GM21576 (cell line): Measurements from ENCODE around the gene CAVIN2.

Source experiments
- ATAC-seq: cut with Tn5 transposase; IDR thresholded peaks from one replicate; pipeline ENCODE4 v1.9.1; 2021; ENCODE audit warnings: mild to moderate bottlenecking, moderate library complexity; ENCODE audit not compliant: unreplicated experiment

Gene CAVIN2

DNA sequence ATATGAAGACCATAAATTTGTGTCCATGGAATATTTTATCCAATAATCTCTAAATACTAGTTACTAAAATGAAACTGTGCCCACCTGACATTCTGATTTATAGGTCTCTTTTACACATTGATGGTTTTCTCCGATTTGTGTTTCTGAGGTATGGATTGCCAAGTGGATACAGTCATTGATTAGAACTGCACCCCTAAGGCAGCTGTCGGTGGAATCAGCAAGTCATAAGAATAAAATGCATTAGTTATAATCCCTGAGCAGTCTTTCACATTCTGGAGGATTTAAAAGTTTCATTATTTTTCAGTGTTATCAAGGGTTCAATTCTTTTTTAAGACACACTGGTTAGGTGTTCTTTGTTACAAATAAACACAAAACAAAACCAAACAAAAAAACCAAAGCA is 6.0 kb downstream of the CAVIN2 start:
- no peak for ATAC-seq

DNA sequence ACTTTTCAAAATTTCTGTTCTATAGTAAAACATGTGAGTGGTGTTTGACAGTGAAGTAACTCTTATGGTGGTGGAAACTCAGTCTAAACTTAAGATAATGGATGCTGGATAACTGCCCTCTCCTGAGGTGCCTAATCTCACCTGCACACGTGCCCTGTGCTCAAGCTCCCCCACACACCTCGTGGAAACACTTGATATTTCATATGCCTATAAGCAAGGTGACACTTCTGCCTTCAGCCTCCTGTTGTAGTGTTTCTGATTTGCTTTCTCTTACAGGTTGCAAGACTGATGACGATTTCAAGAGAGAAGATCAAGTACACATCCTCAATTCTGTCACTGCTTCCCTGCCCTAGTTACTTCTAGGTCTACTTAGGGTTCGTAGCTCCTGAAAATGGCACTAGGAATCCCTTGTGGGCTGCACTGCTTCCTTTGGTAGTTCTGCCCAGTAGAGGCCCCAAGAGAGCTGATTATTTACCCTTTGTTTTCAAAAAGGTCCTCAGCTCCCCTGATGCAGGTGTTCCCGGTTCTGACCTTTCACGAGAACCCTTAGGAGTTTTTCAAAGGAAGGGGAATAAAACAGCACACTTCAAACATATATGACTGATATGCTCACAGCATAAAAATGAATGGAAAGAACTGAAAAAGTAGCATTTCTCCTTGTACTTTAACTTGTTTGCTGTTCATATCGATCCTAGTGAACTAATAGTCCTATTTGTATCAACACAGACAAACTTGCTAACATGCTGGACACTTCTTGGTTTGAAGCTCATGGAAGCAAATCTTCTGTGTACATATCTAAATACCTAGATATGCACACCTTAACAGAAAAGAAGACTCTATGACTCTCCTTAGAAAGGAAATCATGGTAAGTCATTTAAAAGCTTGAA is 6.7 kb downstream of the CAVIN2 start:
- no peak for ATAC-seq

DNA sequence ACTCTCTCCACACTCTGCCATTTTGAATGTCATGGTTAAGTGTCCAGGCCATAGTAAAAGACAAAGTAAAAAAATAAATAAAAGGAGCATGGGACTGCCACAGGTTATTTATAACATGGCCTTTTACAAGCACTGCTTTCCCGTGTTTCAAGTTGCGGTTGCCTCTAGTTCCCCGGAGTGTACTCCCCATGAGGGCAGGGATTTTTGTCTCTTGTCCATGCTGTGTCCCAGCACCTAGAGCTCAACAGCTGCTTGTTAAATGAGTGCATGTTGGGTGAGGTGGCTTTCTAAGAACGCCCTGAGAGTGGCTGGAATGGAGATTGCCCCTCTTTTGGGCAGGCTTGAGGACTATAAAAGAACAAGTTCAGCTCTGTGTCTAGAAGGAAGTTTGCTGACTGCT is 8.4 kb downstream of the CAVIN2 start:
- no peak for ATAC-seq

DNA sequence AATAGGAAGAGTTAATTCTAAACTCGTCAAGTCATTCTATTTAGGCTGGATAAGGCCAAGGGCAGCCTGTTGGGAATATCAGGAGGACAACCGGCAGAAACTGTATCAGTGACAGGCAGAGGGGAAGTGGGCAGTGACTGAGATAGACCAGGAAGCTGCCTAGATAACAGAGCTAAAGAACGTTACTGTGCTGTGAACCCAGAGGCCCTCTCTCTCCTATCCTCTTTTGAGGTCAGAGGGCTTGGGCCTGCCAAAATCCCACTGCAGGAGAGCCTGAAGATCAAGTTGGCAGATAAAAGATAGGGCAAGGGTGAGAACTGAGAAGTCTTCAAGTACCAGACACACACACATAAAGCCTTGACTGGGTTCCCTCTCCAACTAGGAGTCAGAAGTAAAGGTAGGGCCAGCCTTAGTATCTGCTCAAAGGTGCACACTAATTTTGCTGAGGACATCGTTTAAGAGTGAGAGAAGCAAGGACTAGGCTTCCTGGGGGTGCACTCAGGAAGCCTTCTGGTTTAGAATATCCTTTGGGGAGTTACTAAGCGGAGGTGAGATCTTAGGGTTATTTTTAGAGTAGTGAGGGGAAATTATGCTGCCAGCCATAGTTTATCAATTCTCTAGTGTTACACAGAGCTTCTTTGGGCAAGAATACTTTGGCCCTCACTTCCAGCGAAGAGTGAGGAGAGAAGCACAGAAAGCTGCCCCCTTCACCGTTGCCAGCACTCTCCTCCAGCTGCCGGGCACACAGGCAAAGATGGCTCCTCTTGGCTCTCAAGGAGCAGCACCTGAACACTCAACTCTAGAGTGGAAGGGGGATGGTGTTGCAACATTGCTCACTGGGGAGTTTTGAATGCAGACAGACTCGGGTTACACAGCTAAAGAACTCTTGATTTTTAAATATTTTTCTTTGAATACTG is 9.8 kb downstream of the CAVIN2 start:
- no peak for ATAC-seq

DNA sequence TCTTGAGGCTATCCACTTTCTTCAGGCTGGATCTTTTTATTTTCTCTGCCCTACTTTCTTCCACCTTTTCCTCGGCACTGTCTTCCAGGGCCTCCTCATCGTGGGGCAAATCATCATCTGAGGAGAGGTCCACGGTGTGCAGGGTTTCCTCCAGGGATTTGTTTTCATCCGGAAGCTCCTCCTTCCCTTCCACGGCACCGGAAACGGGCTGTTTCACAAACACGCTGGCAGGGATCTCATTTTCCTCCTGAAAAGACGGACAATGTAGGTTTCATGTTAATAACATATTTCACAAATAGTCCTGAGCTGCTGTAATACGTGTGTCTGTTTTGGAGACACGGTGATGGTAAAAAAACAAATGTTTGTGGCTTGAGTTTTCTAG is 10.4 kb downstream of the CAVIN2 start:
- no peak for ATAC-seq

DNA sequence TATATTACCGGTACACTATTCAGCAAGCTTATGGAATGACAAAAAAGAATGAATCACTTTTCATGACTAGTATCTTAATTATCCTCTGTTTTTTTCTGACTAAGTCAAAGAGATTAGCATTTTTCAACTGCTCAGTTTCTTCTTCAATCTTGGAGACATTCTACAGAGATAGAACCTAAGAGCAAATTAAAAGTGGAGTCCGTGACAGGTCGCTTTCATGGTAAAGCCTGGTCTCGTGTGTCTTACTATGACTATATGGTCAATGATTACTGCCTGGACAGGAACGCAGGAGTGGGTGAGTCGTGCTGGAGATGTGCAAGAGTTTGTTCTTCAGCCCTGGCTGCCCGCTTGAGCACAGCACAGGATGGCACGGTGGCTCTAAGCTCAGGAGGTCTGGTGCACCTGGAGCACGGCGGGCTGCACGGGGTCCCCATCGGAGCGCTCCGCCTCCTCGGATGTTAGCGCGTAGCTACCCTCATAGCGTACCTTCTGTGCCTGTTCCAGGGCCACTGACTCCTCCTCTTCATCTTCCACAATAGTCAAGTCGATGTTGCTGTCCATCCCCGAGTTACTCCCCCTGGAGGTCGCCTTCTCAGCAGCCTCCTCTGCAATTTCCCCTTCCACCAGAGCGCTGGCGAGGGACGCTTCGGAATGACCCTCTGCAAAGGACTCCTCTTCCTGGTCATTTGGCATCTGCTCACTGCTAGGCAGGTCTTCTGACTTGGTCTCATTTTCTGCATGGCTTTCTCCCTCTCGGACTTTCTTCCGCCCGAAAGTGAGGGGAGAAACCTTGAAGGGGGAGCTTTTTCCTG is 11.1 kb downstream of the CAVIN2 start:
- ATAC-seq, result no peak

DNA sequence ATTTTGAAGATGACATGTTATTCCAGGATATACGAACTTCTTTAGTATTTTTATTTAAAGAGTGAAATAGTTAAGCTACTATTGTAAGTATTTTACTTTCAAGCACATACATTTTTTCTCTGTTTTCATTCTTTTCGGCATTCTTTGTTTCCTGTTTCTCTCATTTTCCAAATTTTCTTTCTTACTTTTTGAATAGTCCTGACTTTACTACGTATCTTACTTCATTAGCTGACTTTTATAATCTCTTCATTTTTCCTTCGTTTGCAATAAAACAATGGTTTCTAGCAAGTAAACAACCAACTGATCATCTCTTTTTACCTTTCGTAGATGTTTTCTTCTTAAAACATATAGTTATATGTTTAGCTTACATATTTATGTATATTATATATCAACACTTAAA is 11.8 kb downstream of the CAVIN2 start:
- no peak for ATAC-seq

DNA sequence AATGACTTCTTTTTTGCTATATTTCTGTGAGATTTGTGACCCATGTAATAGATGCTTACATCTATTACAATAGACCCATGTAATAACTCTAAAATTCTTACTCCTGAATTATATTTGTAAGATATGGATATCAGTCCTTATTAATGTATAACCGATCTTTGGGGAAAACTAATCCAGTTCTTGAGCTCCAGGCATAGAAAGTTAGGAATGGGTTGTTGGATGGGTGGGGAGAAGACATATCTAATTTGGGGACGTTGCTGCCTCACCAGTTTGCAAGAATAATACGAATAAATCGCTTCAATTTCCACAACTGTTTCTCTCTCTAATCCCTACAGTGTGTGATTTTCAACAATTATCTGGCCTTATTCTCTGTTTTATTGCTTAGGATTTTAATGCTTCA is 13.5 kb downstream of the CAVIN2 start:
- no peak for ATAC-seq

DNA sequence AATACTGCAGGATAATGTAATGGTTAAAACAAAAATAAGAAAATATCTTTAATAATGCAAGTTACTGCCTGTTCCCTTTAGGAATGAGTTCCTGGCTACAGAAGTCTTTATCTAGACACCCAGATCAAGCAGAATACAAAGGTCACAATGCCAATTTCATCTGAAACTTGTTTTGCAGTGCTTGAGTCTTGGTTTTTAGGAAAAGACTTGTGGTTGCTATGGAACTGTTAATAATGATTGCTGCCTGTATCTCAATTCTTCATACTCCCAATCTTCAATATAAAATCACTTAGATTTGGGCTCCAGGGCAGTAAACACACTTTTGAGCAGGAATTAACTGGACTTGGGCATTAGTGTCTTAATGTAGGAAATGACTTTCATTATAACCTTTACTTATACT is 14.2 kb downstream of the CAVIN2 start:
- ATAC-seq, result no peak

DNA sequence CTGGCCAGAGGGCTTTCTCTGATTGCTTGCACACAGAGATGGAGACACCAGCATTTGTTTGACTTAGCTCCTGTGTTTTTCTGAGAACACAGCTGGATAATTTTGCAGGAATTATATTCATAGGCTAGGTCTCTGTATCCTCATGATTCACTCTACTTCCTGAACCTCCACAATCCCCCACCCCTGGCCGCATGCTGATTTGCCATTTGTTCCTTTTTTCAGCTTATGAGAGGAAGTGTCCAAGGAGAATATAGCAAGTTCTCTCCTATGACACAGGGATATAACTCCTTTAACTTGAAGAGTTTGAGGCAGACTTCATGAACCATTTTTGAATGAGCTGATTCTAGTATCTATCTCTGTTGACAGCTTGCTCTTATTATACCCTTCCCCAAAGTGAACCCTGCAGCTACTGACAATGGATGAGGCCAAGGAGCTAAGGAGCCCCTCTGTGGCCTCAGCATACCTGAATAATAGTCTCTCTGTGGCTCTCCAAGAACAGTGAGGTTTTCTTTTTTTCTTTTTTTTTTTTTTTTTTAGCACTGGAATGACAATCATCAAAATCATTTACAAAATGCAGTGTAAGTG is 15.4 kb downstream of the CAVIN2 start:
- no peak for ATAC-seq

DNA sequence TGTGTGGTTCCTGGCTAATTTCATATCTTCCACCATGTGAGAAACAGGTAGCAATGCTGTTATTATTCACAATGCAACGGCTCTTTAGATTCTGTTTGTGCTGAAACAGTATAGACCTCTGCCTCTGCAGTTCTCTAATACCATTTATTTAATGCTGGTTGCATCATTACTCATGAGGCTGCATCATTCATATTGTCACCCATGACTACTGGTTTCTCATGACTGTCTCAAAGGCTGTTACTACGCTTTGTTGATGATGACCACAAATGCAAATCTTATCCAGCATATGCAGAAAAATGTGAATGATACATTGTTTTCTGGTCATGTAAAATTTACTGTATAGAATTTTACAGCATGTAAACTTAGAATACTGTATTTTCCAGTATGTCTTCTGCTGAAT is 22.5 kb downstream of the CAVIN2 start:
- ATAC-seq, result no peak

DNA sequence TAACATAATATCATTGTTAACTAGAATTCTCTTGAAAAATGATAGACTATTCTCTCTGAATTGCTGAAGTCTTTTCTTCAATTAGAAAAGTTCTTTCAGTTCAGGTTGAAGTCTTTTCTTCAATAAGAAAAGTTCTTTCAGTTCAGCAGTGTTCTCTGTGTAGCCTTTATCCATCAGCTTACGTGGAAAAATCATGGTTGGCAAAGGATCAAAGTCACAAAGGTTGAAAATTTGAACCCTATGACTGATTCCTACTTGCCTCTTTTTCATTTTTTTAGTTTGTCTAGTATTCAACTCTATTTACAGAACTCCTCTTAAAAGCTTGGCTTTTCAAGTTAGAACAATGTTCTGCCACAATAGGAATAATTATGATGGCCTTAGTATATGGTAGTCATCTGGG is 25.8 kb downstream of the CAVIN2 start:
- no peak for ATAC-seq

DNA sequence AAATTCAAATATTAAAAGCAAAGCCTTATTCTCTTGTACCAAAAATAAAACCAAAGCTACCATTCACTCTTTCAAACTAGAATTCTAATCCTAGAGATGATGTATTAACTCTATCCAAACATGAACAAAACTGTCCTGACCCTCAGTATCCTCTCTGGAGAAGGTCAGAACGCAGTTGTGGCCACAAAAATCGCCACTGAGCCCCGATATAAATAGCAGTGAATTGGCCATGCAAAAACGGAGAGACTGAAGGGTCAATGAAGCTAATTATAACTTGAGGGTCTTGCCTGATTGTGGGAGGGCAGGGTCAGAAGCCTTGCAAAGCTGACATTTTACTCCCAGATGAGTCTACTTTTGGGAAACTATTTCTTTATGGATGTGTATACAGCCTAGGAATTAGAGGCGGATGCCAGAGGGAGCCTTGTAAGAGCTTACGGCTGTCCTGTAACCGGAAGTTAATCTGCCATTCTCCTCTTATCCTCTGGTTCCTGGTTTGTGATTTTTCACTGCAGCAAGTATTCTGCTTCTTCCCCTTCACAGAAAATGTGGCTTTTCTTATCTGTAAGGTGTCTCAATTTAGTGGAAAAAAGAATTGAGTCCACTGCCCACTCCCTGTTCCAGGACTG is 28.1 kb downstream of the CAVIN2 start:
- no peak for ATAC-seq

DNA sequence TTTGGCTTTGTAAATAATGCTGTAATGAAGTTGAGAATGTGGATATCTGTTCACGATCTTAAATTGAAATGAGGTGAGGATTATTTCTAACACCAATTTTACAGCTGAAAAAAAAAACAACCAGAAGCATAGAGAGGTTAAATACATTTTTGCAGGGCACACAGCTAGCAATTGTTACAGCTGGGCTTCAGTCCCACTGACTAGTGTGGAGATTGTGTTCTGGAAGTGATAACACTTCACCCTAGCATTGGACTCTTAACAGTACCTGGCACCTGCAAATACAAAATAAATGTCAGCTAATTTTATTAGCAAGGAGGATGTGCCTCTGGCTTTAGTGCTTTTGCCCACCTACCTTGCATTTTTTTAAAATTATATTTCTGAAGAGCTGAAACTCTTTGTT is 28.8 kb downstream of the CAVIN2 start:
- ATAC-seq, result no peak

DNA sequence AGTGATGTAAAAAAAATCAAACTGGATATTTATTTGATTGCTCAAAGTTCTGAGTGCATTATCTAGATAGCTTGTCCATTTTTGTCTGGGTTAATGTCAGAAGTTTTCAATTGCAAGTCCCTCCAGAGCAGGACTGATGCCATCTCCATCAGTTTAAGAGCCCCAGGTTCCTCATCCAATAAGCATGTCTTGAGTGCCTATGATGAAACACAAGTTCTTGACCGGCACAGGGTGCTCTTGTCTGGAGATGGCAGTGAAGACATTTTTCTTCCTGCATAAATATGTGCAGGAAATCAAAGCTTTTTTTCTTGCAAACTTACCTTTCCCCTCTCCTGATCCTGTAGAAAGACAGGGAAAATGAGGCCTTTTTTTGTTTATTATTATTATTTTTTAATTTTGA is 31.9 kb downstream of the CAVIN2 start:
- no peak for ATAC-seq

DNA sequence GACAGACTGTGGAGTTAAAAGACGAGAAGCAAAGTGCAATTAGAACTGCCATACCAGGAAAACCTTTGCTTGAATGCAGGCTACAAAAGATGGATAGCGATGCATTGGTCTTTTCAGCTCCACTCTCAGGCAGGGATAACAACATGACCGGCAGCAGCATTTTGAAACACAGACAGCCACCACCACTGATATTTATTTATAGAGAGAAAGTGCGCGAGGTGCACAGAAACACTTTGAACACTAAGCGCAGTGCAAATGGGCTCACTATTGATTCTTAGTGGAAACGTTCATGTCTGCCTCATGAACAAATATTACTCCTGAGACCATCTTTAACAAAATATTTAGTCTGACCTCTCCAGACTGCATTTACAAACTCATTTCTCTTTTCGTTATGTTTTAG is 32.9 kb downstream of the CAVIN2 start:
- no peak for ATAC-seq

DNA sequence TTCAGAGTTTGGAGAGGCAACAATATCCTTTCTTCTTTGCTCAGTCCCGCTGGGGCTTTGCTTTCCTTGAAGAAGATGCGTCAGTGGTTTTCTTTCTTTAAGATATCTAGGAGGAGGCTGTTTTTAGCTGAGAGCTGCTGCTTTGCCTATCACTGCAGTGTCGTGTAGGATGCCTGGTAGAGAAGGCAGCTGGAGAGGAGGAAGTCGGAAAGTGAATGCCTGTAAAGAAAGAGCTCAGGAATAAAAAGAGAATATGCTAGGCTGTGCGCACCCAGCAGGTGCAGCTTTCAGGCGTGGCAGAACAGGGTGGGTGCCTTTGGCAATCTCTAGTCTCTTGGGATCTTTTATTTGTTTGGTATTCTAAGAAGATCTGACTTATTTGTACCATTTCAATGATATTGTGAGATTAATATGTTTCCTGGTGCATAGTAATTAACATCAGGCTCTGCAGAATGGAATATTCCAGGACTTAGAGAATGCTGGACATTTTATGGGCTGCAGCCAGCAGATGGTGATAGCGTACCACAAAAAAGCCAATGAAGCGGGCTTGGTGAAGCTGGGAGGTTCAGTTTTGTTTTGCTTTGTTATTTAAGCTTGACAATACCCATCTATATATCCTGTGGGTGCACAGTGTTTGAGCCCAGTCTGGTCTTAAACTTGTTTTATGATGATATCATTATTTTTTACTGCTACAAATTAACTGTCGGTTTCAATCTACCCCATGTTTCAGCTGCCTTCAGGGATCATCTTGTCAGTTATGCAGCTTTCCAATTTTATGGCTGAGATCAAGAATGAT is 34.9 kb downstream of the CAVIN2 start:
- ATAC-seq, result peak; percentile 68

DNA sequence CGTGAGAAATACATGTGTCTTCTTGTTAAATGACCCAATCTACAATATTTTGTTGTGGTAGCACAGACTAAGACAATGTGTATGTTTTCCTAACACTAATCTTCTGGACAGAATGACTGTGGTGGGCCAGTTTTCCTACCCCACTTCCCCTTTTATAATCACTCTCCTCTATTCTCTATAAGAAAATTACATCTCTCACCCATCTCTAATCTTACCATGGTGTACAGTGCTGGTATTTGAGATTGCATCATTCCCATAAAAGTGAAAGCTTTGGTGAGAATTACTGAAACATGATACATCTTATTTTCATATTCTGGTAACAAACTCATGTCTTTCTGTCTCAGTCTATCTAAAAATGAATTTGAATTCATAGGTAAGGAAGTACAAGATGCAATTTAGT is 40.5 kb downstream of the CAVIN2 start:
- ATAC-seq, result no peak

DNA sequence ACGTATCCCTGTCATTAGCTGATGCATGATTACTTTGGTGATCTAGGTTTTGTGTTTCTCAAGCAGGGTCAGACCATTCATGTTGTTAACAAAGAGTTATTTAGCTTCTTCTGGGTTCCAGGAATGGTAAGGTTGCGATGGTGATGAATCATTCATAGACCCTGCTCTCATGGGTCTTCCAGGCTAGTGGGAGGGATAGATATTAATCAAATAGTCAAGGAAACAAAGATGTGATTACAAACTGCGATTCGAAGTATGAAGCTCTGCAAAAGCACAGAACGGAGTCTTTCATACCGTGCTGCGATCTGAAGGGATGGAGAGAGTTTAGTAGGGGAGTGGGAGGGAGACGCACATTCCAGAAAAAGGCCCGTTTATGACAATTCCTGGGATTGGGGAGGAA is 42.1 kb downstream of the CAVIN2 start:
- ATAC-seq, result no peak

DNA sequence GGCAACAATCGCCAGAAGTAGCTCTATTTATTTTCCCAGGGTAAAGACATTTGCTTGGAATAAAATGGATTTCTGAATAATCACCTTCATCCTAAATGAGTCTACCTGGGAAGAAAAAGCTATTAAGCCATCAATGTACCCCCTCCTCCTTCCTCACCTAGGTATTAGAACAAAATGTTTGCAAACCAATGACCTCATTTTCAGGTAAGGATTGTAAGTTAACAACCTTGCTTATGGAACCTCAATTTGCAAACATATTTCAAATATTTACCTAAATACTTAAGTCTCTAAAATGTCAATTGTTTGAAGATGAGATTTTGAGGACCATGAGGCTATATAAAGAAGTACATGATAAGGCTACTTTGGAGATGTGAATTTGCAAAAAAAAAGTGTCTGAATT is 43.9 kb downstream of the CAVIN2 start:
- no peak for ATAC-seq
